K562 (cell line): ENCODE measurements around the gene CDCA3. TPM values are rescaled to one million over a fixed set of nuclear protein-coding genes. Genes with fewer than 3 reads are reported as not detected.
A peak's percentile ranks its signal among the peaks of the same experiment; 100 is the strongest.

Experiments
- ATAC-seq: fragments of 200-7000 bp; cut with Tn5 transposase; 3 replicates; pipeline ENCODE4 v1.9.1; 2020; ENCODE audit warnings: moderate library complexity
- Bru-seq: library from RNA; stranded (reverse); fragments of 400-500 nt; gene quantifications from one replicate; lab custom pipeline; 2021; lab: Mats Ljungman, UMichigan
- BruChase-seq, 2 experiments: library from RNA; stranded (reverse); fragments of 400-500 nt; gene quantifications; one replicate each; lab custom pipeline; 2021; lab: Mats Ljungman, UMichigan
- BruUV-seq: library from RNA; stranded (reverse); fragments of 400-500 nt; replicated peaks from 2 replicates; lab custom pipeline; 2021; lab: Mats Ljungman, UMichigan
- CTCF ChIA-PET: fragments of 300-600 bp; formaldehyde crosslinking; extraction: SDS; loops from one replicate; lab custom pipeline; 2021; ENCODE audit warnings: low intra/inter-chr PET ratio; lab: Yijun Ruan, JAX
- POLR2A ChIA-PET: fragments of 300-600, 350-650 bp; sonication (Branson Sonifier 250); formaldehyde crosslinking; extraction: SDS; loops from one replicate; lab custom pipeline; 2021; ENCODE audit warnings: antibody characterized with exemption, inconsistent platforms; lab: Yijun Ruan, JAX
- DNase-seq, 4 experiments: peaks; one replicate each; pipeline versions ENCODE4 v3.0.0 to v3.0.0-alpha.2; 2011 to 2018; ENCODE audit warnings: low spot score in 3 of 4, mixed read lengths in 3 of 4; ENCODE audit errors: extremely low read depth in 1 of 4
- FAIRE-seq: peaks from 2 replicates; lab custom pipeline; 2011; peaks lifted over from hg19 to GRCh38; lab: Jason Lieb, UNC
- H2AFZ ChIP-seq: 2 replicates; pipeline ENCODE4 v1.6.0; 2011; ENCODE audit warnings: low read depth, low read length, control low read depth, inconsistent platforms
- H3K27ac ChIP-seq: fragments of 200-600 bp; 3 replicates; pipeline ENCODE4 v1.8.0; 2011; ENCODE audit warnings: low read depth, mild to moderate bottlenecking, control low read depth, inconsistent platforms, low read length, moderate library complexity, mixed read lengths; ENCODE audit errors: extremely low read depth
- H3K27me3 ChIP-seq, 2 experiments: fragments of 300-600 bp in 1 of 2; 2 replicates in 1 of 2; 3 replicates in 1 of 2; pipeline versions ENCODE4 v1.6.0 to v1.8.0; 2011; ENCODE audit warnings: inconsistent platforms in 2 of 2, low read length in 2 of 2, mild to moderate bottlenecking in 1 of 2, mixed read lengths in 1 of 2, moderate library complexity in 1 of 2; ENCODE audit not compliant: control insufficient read depth in 2 of 2, insufficient read depth in 2 of 2
- H3K36me3 ChIP-seq: fragments of 300-600 bp; 3 replicates; pipeline ENCODE4 v1.8.0; 2011; ENCODE audit warnings: mild to moderate bottlenecking, low read length, inconsistent platforms; ENCODE audit not compliant: control insufficient read depth, insufficient read depth
- H3K4me1 ChIP-seq, 2 experiments: fragments of 200-600 bp in 1 of 2; replicated peaks in 1 of 2; 2 replicates in 1 of 2; 3 replicates in 1 of 2; pipeline versions ENCODE4 v1.5.1 to v1.8.0; 2011; ENCODE audit warnings: inconsistent platforms in 2 of 2, low read length in 2 of 2, mild to moderate bottlenecking in 1 of 2, mixed read lengths in 1 of 2, moderate library complexity in 1 of 2; ENCODE audit not compliant: control insufficient read depth in 2 of 2, insufficient read depth in 2 of 2
- H3K4me2 ChIP-seq: 2 replicates; pipeline ENCODE4 v1.6.1; 2011; ENCODE audit warnings: low read length, control low read depth, inconsistent platforms, mixed read lengths; ENCODE audit not compliant: insufficient read depth
- H3K4me3 ChIP-seq: fragments of 200-600 bp; sonication (generic), shearing (Covaris generic); 2 replicates; pipeline ENCODE4 v1.5.1; 2016; ENCODE audit warnings: control low read depth, inconsistent platforms
- H3K79me2 ChIP-seq: fragments of 200-600 bp; 3 replicates; pipeline ENCODE4 v1.8.0; 2011; ENCODE audit warnings: low read length, inconsistent platforms; ENCODE audit not compliant: control insufficient read depth, insufficient read depth
- H3K9ac ChIP-seq, 2 experiments: 2 replicates each; pipeline versions ENCODE4 v1.6.0 to v1.6.1; 2011; ENCODE audit warnings: low read depth in 2 of 2, low read length in 2 of 2, control low read depth in 1 of 2, inconsistent platforms in 1 of 2, mild to moderate bottlenecking in 1 of 2, mixed read lengths in 1 of 2; ENCODE audit not compliant: insufficient read depth in 1 of 2
- H3K9me1 ChIP-seq: one replicate; pipeline ENCODE4 v1.6.0; 2011; ENCODE audit warnings: inconsistent platforms, mild to moderate bottlenecking, low read length, moderate library complexity; ENCODE audit not compliant: control insufficient read depth, insufficient read depth
- H3K9me3 ChIP-seq: replicated peaks from 2 replicates; pipeline ENCODE4 v1.5.1; 2011; ENCODE audit warnings: low read depth, low read length, inconsistent platforms; ENCODE audit not compliant: control insufficient read depth, insufficient read depth
- H4K20me1 ChIP-seq: replicated peaks from 2 replicates; pipeline ENCODE4 v1.6.1; 2011; ENCODE audit warnings: low read length, inconsistent platforms, mixed read lengths; ENCODE audit not compliant: control insufficient read depth, insufficient read depth
- ARNT ChIP-seq, 2 experiments: fragments of 450-650 bp; IDR thresholded peaks; 2 replicates each; pipeline ENCODE4 v1.6.1; 2016; ENCODE audit warnings: mild to moderate bottlenecking in 1 of 2
- DPF2 ChIP-seq: fragments of 450-650 bp; IDR thresholded peaks from 2 replicates; pipeline ENCODE4 v1.6.1; 2016
- ETS2 ChIP-seq: IDR thresholded peaks from 2 replicates; pipeline ENCODE4 v1.6.1; 2016; ENCODE audit warnings: borderline replicate concordance, missing genetic modification characterization, mild to moderate bottlenecking, moderate library complexity, missing compliant biosample characterization; ENCODE audit not compliant: poor library complexity, severe bottlenecking
- FOXJ3 ChIP-seq: sonication (generic); formaldehyde crosslinking; IDR thresholded peaks from 2 replicates; pipeline ENCODE4 v1.4.0; 2020; ENCODE audit warnings: mild to moderate bottlenecking, missing genetic modification reagents
- ILK ChIP-seq: fragments of 450-650 bp; IDR thresholded peaks from 2 replicates; pipeline ENCODE4 v1.6.1; 2016; ENCODE audit warnings: missing genetic modification characterization, low read depth, mild to moderate bottlenecking, missing compliant biosample characterization, moderate library complexity, borderline replicate concordance
- IRF2 ChIP-seq: sonication (generic); formaldehyde crosslinking; IDR thresholded peaks from 2 replicates; pipeline ENCODE4 v1.8.1; 2022; ENCODE audit warnings: mild to moderate bottlenecking, missing genetic modification reagents
- JUN ChIP-seq, 2 experiments: sonication (generic) in 1 of 2; formaldehyde crosslinking in 1 of 2; IDR thresholded peaks; 2 replicates each; pipeline versions ENCODE4 v1.6.1 to v1.8.0; 2012 to 2022; ENCODE audit warnings: borderline replicate concordance in 2 of 2, mild to moderate bottlenecking in 2 of 2, improper control_type of control experiment in 1 of 2, low read depth in 1 of 2, low read length in 1 of 2, missing genetic modification reagents in 1 of 2
- NFATC3 ChIP-seq: fragments of 450-650 bp; IDR thresholded peaks from 2 replicates; pipeline ENCODE4 v1.6.1; 2017; ENCODE audit warnings: mild to moderate bottlenecking
- NR1H2 ChIP-seq: sonication (generic); formaldehyde crosslinking; IDR thresholded peaks from 2 replicates; pipeline ENCODE4 v1.4.0; 2020; ENCODE audit warnings: mild to moderate bottlenecking, missing genetic modification reagents
- PTBP1 ChIP-seq: fragments of 200-400 bp; formaldehyde crosslinking; IDR thresholded peaks from 2 replicates; pipeline ENCODE4 v1.6.1; 2017; ENCODE audit warnings: low read depth, low read length
- SMARCA5 ChIP-seq: fragments of 450-650 bp; IDR thresholded peaks from 2 replicates; pipeline ENCODE4 v1.6.1; 2016
- ZNF586 ChIP-seq: fragments of 450-650 bp; formaldehyde crosslinking; conservative IDR thresholded peaks from 2 replicates; pipeline ENCODE4 v1.4.0; 2020; ENCODE audit warnings: mild to moderate bottlenecking, moderate library complexity
- WGBS: fragments of 100-300 bp; shearing (Covaris generic); methylation state at CpG from one replicate; pipeline ENCODE4 v1.1.6; 2016; ENCODE audit warnings: low coverage, mixed read lengths; ENCODE audit not compliant: insufficient coverage; ENCODE audit errors: missing lambda C conversion rate; 5-methylcytosine and 5-hydroxymethylcytosine counted together
- in situ Hi-C: fragments of 300-500 bp; cut with MboI; formaldehyde crosslinking; loops from 4 replicates; pipeline ENCODE4 v1.15.0; 2018; ENCODE audit warnings: inconsistent platforms, mixed read lengths
- intact Hi-C: fragments of 100-400 bp; cut with micrococcal nuclease; formaldehyde crosslinking; loops from 2 replicates; pipeline ENCODE4 v1.14.2; 2022
- long read RNA-seq, 3 experiments: library from polyadenylated mRNA in 2 of 3; library from RNA in 1 of 3; unstranded in 2 of 3; stranded (forward) in 1 of 3; transcript quantifications; one replicate each; pipeline ENCODE4 v2.0.0, GENCODE V29; 2019 to 2022
- polyA minus RNA-seq, 3 experiments: library from RNA; depleted of rRNA, polyadenylated mRNA; stranded (reverse); fragments of >200 nt; gene quantifications; 2 replicates each; pipeline ENCODE4 v1.2.3, GENCODE V29; 2011
- polyA plus RNA-seq, 8 experiments: library from polyadenylated mRNA; depleted of rRNA in 4 of 8; stranded (reverse) in 5 of 8; unstranded in 3 of 8; fragments of >200 nt; fragmentation: Nextera tagmentation in 2 of 8; fragmentation: Illumina TruSeq in 1 of 8; extraction: Ambion mirVana in 2 of 8; extraction: Trizol in 1 of 8; gene quantifications; 2 replicates each; pipeline versions ENCODE4 v1.2.1 to v1.2.3, GENCODE V29; 2011 to 2014; ENCODE audit warnings: inconsistent platforms in 1 of 8, missing spikeins in 1 of 8
- total RNA-seq, 7 experiments: library from RNA; depleted of rRNA in 6 of 7; stranded (reverse); fragments of >200 nt in 6 of 7; fragmentation: Illumina TruSeq in 2 of 7; extraction: Trizol in 2 of 7; gene quantifications; 2 replicates each; pipeline versions ENCODE4 v1.2.1 to v1.2.3, GENCODE V29; 2011 to 2021; ENCODE audit warnings: low replicate concordance in 1 of 7
- TF ChIP-seq, protein P1 (sequence below): sonication (generic); formaldehyde crosslinking; IDR thresholded peaks from 2 replicates; pipeline ENCODE4 v1.8.1; 2023; ENCODE audit warnings: mild to moderate bottlenecking, missing genetic modification reagents

The CDCA3 gene
- 76.2 and 111 TPM in 2 replicates for total RNA-seq (2011; cell fraction: chromatin; rRNA removed; ENCODE audit: low replicate concordance)
- total RNA-seq (2011; cell fraction: nucleolus; rRNA removed): 89.6 and 97.7 TPM in 2 replicates
- total RNA-seq (2011; cell fraction: nucleoplasm; rRNA removed): 82.1 and 89.9 TPM in 2 replicates
- total RNA-seq (2014; rRNA removed) (55.1 and 71.3 TPM in 2 replicates), total RNA-seq (2014; rRNA removed; fragmentation: Illumina TruSeq; extraction: Trizol) (37.5 and 38.9 TPM in 2 replicates), total RNA-seq (2015; rRNA removed; fragmentation: Illumina TruSeq; extraction: Trizol) (62.3 and 62.7 TPM in 2 replicates), total RNA-seq (2021) (47.2 and 47.4 TPM in 2 replicates), polyA plus RNA-seq (2011; rRNA removed) (57.3 and 65.6 TPM in 2 replicates), polyA plus RNA-seq (2014; fragmentation: Illumina TruSeq; extraction: Trizol) (80.8 and 86.3 TPM in 2 replicates), polyA plus RNA-seq (2014; fragmentation: Nextera tagmentation; extraction: Ambion mirVana) (10 to 100 TPM; 24.2 to 30.6 TPM), polyA plus RNA-seq (2014; rRNA removed) (80.3 and 103 TPM in 2 replicates), polyA minus RNA-seq (2011; rRNA and poly(A)+ RNA removed) (32.5 and 43.7 TPM in 2 replicates), Bru-seq, nascent RNA (percentile 79 among the genes with signal in this experiment), BruChase-seq, experiment 1, labeled RNA remaining after a 2-hour chase (percentile 68 among the genes with signal in this experiment), BruChase-seq, experiment 2, labeled RNA remaining after a 6-hour chase (percentile 73 among the genes with signal in this experiment)
- 85.3 and 132 TPM in 2 replicates for polyA plus RNA-seq (2011; cell fraction: cytosol; rRNA removed)
- 187 and 242 TPM in 2 replicates for polyA plus RNA-seq (2011; cell fraction: nucleus; rRNA removed)
- polyA plus RNA-seq (2012): 54.6 and 57.3 TPM in 2 replicates
- polyA minus RNA-seq (2011; cell fraction: cytosol; rRNA and poly(A)+ RNA removed): 44.4 and 45.3 TPM in 2 replicates
- polyA minus RNA-seq (2011; cell fraction: nucleus; rRNA and poly(A)+ RNA removed): 54.7 and 69.0 TPM in 2 replicates
- long read RNA-seq, experiment 1, transcript CDCA3-207 (6 exons, 1,943 nt): major isoform, 43 of 99 reads
- long read RNA-seq, experiment 1, transcript CDCA3-208 (5 exons, 985 nt): minor isoform, 5 of 99 reads
- long read RNA-seq, experiment 1, transcript CDCA3-204 (5 exons, 1,327 nt): minor isoform, 11 of 99 reads
- long read RNA-seq, experiment 1, partial matches to known transcripts: 19 of 99 reads
- long read RNA-seq, experiment 1, other reads (novel, unspliced or antisense): 18 of 99 reads
- long read RNA-seq, experiment 2, transcript CDCA3-208 (5 exons, 985 nt): minor isoform, 5 of 67 reads
- long read RNA-seq, experiment 2, transcript CDCA3-204 (5 exons, 1,327 nt): minor isoform, 6 of 67 reads
- long read RNA-seq, experiment 2, transcript CDCA3-207 (6 exons, 1,943 nt): major isoform, 42 of 67 reads
- long read RNA-seq, experiment 2, partial matches to known transcripts: 9 of 67 reads
- long read RNA-seq, experiment 2, other reads (novel, unspliced or antisense): 4 of 67 reads
- long read RNA-seq, experiment 3, transcript CDCA3-204 (5 exons, 1,327 nt): minor isoform, 6 of 78 reads
- long read RNA-seq, experiment 3, transcript CDCA3-207 (6 exons, 1,943 nt): major isoform, 56 of 78 reads
- long read RNA-seq, experiment 3, partial matches to known transcripts: 1 of 78 reads
- long read RNA-seq, experiment 3, other reads (novel, unspliced or antisense): 10 of 78 reads

DNA sequence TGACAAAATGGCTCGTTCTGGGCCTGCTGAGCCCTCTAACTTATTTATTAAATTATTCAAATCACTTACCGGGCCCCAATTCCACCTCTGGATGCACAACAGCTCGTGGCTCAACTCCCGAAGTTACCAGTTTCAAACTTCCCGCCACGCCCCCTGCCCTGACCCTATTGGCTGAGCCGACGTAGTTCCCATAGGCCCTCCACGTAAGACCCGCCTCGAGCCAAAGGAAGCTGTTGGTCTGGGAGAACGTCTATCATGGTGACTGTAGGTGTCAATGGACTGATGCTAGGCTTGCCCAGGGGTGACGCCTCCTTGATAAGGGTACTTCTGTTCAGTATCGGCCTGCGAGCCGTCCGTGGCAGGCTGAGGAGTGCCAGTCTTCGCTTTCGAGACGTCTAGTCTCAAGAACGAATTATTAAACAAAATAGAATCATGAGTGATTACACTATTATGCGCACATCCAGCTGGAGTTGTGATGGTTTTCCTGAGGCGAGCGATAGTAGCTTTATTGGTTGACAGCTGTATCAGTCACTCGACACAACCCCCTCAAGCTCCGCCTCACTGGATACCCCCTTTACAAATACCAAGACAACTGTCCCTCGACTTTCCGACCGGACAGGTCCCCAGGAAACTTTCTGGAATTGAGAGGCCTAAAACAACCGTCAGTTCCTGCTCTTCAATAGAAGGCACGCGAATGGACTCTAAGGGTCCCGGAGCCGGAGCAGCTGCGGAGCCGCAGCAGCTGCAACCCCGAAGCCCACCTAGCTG lies at the start of gene CDCA3:
CDCA3 (minus strand) TSS at position 134 of the 768 bp plus-strand sequence. CDS start 334 bp downstream, outside the sequence.
- Histone ChIP-seq H3K79me2 (peaks cover 53% of the 10 kb centered on the region), H3K9me3 (no peaks in the 10 kb centered on the region), H3K4me1 (peaks cover 12 to 18% of the 10 kb centered on the region in 2 experiments; a peak in 4 of 5 replicates), H3K9me1 (peaks cover 3% of the 10 kb centered on the region), H3K27me3 (no peaks in the 10 kb centered on the region), H3K27ac (peak within 1 kb of the TSS; percentile 87), H2AFZ (peak within 1 kb of the TSS; percentile 87), H4K20me1 (no peaks in the 10 kb centered on the region; the same call in 1 of the 2 replicates), H3K4me3 (peak within 1 kb of the TSS; percentile 79), H3K9ac (peak within 1 kb of the TSS; percentile 89 to 96), H3K4me2 (peak within 1 kb of the TSS; percentile 88), H3K36me3 (peaks cover 67% of the 10 kb centered on the region; the same call in 2 of the 3 replicates)
- BruUV-seq: no TSS peak
- peak; percentile 86 for ATAC-seq
- in situ Hi-C loops: no loop called here
- peak; percentile 94 to 98 (median 96) for DNase-seq
- ChIA-PET POLR2A (interaction anchor here (0.6 to 7.4 kb wide), 14 partner anchors 7 to 317 kb away, joined by 3 to 174 read pairs (median 4); partner anchors contain the start of genes C12orf57, COPS7A, GAPDH and GNB3), CTCF (no interaction called here)
- WGBS: 0% methylated on average over 33 of the region's 37 CpGs
- intact Hi-C loops: no loop called here
- FAIRE-seq: peak; percentile 99
- peak in 1 of 2 experiments; percentile 62; a peak in 1 of 4 replicates for TF ChIP-seq ARNT (IDR thresholded peaks at IDR 0.05)
- TF ChIP-seq, protein P1, sequence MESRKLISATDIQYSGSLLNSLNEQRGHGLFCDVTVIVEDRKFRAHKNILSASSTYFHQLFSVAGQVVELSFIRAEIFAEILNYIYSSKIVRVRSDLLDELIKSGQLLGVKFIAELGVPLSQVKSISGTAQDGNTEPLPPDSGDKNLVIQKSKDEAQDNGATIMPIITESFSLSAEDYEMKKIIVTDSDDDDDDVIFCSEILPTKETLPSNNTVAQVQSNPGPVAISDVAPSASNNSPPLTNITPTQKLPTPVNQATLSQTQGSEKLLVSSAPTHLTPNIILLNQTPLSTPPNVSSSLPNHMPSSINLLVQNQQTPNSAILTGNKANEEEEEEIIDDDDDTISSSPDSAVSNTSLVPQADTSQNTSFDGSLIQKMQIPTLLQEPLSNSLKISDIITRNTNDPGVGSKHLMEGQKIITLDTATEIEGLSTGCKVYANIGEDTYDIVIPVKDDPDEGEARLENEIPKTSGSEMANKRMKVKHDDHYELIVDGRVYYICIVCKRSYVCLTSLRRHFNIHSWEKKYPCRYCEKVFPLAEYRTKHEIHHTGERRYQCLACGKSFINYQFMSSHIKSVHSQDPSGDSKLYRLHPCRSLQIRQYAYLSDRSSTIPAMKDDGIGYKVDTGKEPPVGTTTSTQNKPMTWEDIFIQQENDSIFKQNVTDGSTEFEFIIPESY (CRISPR knock-in tag): no peak
- TF ChIP-seq JUN (IDR thresholded peaks at IDR 0.05; ENCODE audit: borderline replicate concordance, low read depth, low read length): no peak
- no peak for TF ChIP-seq JUN (CRISPR knock-in tag; IDR thresholded peaks at IDR 0.05; ENCODE audit: borderline replicate concordance)
- TF ChIP-seq DPF2: no peak; the same call in 1 of the 2 replicates
- no peak for TF ChIP-seq ETS2 (tag)
- TF ChIP-seq ILK (tag): no peak
- no peak for TF ChIP-seq IRF2
- no peak for TF ChIP-seq NR1H2 (CRISPR knock-in tag)
- no peak for TF ChIP-seq NFATC3
- TF ChIP-seq PTBP1: no peak
- TF ChIP-seq SMARCA5: no peak
- no peak for TF ChIP-seq FOXJ3
- no peak for TF ChIP-seq ZNF586 (CRISPR knock-in tag)
